Heart left ventricle (tissue), 16 donors: ENCODE data around the gene PTGR3. TPM values are rescaled to one million over a fixed set of nuclear protein-coding genes. Genes with fewer than 3 reads are reported as not detected.

Experiments used
- ATAC-seq, 4 donors: fragments of 200-7000 bp; cut with Tn5 transposase; one replicate each; pipeline ENCODE4 v1.9.1; 2020 to 2022; ENCODE audit warnings: moderate library complexity in 4 of 4, mild to moderate bottlenecking in 3 of 4, moderate number of reproducible peaks in 1 of 4
- DNase-seq, 5 donors: peaks; one replicate each; pipeline ENCODE4 v3.0.0-alpha.2; 2020
- H3K27ac ChIP-seq, 12 donors: fragments of 200-600 bp; sonication (generic) in 4 of 12; one replicate each; pipeline versions ENCODE4 v1.5.0 to v1.8.0; 2016 to 2022; ENCODE audit warnings: mild to moderate bottlenecking in 2 of 12
- H3K27me3 ChIP-seq, 9 donors: fragments of 200-600 bp; sonication (generic) in 2 of 9; one replicate each; pipeline versions ENCODE4 v1.5.1 to v1.8.0; 2016 to 2022; ENCODE audit warnings: mild to moderate bottlenecking in 3 of 9
- H3K36me3 ChIP-seq, 9 donors: fragments of 200-600 bp; sonication (generic) in 2 of 9; one replicate each; pipeline versions ENCODE4 v1.5.0 to v1.8.0; 2018 to 2022; ENCODE audit warnings: mild to moderate bottlenecking in 2 of 9
- H3K4me1 ChIP-seq, 12 donors: fragments of 200-600 bp; sonication (generic) in 4 of 12; one replicate each; pipeline versions ENCODE4 v1.5.0 to v1.8.0; 2016 to 2022; ENCODE audit warnings: mild to moderate bottlenecking in 3 of 12
- H3K4me3 ChIP-seq, 12 donors: fragments of 200-600 bp; sonication (generic) in 4 of 12; one replicate each; pipeline versions ENCODE4 v1.5.0 to v1.8.0; 2017 to 2022; ENCODE audit warnings: mild to moderate bottlenecking in 9 of 12, moderate library complexity in 4 of 12
- H3K9me3 ChIP-seq, 12 donors: fragments of 200-600 bp; sonication (generic) in 4 of 12; one replicate each; pipeline versions ENCODE4 v1.5.0 to v1.8.0; 2016 to 2022; ENCODE audit warnings: mild to moderate bottlenecking in 1 of 12
- CTCF ChIP-seq, 12 donors: fragments of 200-600 bp; sonication (generic) in 4 of 12; IDR thresholded peaks; one replicate each; pipeline versions ENCODE4 v1.5.0 to v1.8.0; 2018 to 2022; ENCODE audit warnings: antibody characterized with exemption in 12 of 12, mild to moderate bottlenecking in 5 of 12
- POLR2A ChIP-seq, 2 donors: fragments of 450-650 bp; IDR thresholded peaks; one replicate each; pipeline ENCODE4 v1.6.1; 2017; ENCODE audit warnings: antibody characterized with exemption in 2 of 2, mild to moderate bottlenecking in 2 of 2, moderate library complexity in 2 of 2
- WGBS, 4 donors: extraction: QIAGEN DNeasy Blood & Tissue Kit in 2 of 4; methylation state at CpG; one replicate each; pipeline versions ENCODE4 v1.1.5 to v1.1.7; 2013 to 2018; 5-methylcytosine and 5-hydroxymethylcytosine counted together
- intact Hi-C, 10 donors: fragments of 100-400 bp; cut with DNase I; formaldehyde crosslinking; loops; one replicate each; pipeline versions ENCODE4 v1.11.1 to v1.14.2; 2022
- polyA plus RNA-seq, 2 donors: library from polyadenylated mRNA; stranded (reverse); fragments of 200-250 nt; gene quantifications; one replicate each; pipeline ENCODE4 v1.2.3, GENCODE V29; 2013
- total RNA-seq, 9 donors: library from RNA; depleted of rRNA in 2 of 9; stranded (reverse); fragments of >200 nt in 2 of 9; fragmentation: NEBNext Ultra II Directional in 3 of 9; extraction: Animal tissue kit (Norgen Biotek cat#: 25700) in 3 of 9; gene quantifications; one replicate each; pipeline versions ENCODE4 v1.1.0 to v1.2.4, GENCODE V29; 2016 to 2023
- donor health status: ischemic (EF 13 %, LVEDD 7.1; RV severe dilation, severe dysfunction).
- donor health status: healthy with polysubstance abuse.
- donor health status: DM: no; HTN: yes; CAD: no.
- donor health status: DM: no; HTN: no; CAD: no.
- donor health status: ischemic (EF 25% LVEDD 6.9; RV normal size, moderate dysfunction).
- donor health status: ischemic (EF 25% LVEDD 5.7; RV mildly dilated, moderate dysfunction).
- donor health status: healthy.
- donor health status: DM: yes; HTN: yes; CAD: no.
- donor health status: ischemic (EF 35%, LVEDD 5.7; RV mildly dilated, moderate dysfunction).
- donor health status: nonischemic (EF 11% LVEDD 7.7; RV severe dilation, severe dysfunction).
- donor health status: DM: yes; HTN: yes; CAD: no.
- donor health status: PGD.
- donor health status: ischemic (EF 29% LVEDD 5.4; RV normal size, mild dysfunction).
- donor health status: nonischemic (EF 23%, LVEDD 6.1; RV moderate dilation, normal function).

The PTGR3 gene
- total and polyA plus RNA-seq, 11 donors, result 13.6 to 58.2 (median 49.1) TPM

GRCh38 chr18:75238100-75238499 lies 29.2 kb upstream of the PTGR3 start:
- Histone ChIP-seq H3K4me1 (peaks cover 0 to 33% (median 4%) of the 10 kb centered on the region in 12 donors), H3K36me3 (no peaks in the 10 kb centered on the region), H3K9me3 (peaks cover 0 to 4% (median 0%) of the 10 kb centered on the region in 12 donors), H3K27me3 (no peaks in the 10 kb centered on the region), H3K27ac (no peak overlapping the region), H3K4me3 (no peak overlapping the region)
- WGBS, 4 donors, result 80 to 89% (median 82%) methylated on average over 13 of the region's 13 CpGs
- intact Hi-C loops, result no loop called here
- ATAC-seq (no peak), DNase-seq (no peak)
- TF ChIP-seq POLR2A (IDR thresholded peaks at IDR 0.05), result no peak
- no peak for TF ChIP-seq CTCF (IDR thresholded peaks at IDR 0.05)

GRCh38 chr18:75235896-75236295 lies 27.0 kb upstream of the PTGR3 start:
- intact Hi-C loops, result no loop called here
- WGBS, 4 donors, result 80 to 91% (median 90%) methylated on average over 13 of the region's 13 CpGs

GRCh38 chr18:75234901-75235300 lies 26.0 kb upstream of the PTGR3 start:
- H3K4me1 ChIP-seq, result peaks cover 0 to 36% (median 14%) of the 10 kb centered on the region in 12 donors
- no peaks in the 10 kb centered on the region for H3K9me3 ChIP-seq
- ATAC-seq (no peak), DNase-seq (no peak)
- WGBS, 4 donors, result 93 to 97% (median 96%) methylated on average over 12 of the region's 12 CpGs
- TF ChIP-seq CTCF (IDR thresholded peaks at IDR 0.05), result no peak
- TF ChIP-seq POLR2A (IDR thresholded peaks at IDR 0.05), result no peak
- no peaks in the 10 kb centered on the region for H3K27me3 ChIP-seq
- H3K27ac ChIP-seq, result no peak overlapping the region
- peaks cover 0 to 3% (median 0%) of the 10 kb centered on the region in 9 donors for H3K36me3 ChIP-seq
- no peak overlapping the region for H3K4me3 ChIP-seq
- intact Hi-C loops, result no loop called here

More at GRCh38 chr18:75235896-75236295, 27.0 kb upstream of the PTGR3 start:
- DNase-seq (no peak), ATAC-seq (no peak)
- Histone ChIP-seq H3K36me3 (no peaks in the 10 kb centered on the region), H3K27ac (no peak overlapping the region), H3K27me3 (no peaks in the 10 kb centered on the region), H3K4me1 (peaks cover 0 to 37% (median 9%) of the 10 kb centered on the region in 12 donors), H3K4me3 (no peak overlapping the region), H3K9me3 (no peaks in the 10 kb centered on the region)
- TF ChIP-seq POLR2A (IDR thresholded peaks at IDR 0.05), result no peak
- no peak for TF ChIP-seq CTCF (IDR thresholded peaks at IDR 0.05)

GRCh38 chr18:75231053-75231406 lies 22.1 kb upstream of the PTGR3 start:
- no peaks in the 10 kb centered on the region for H3K27me3 ChIP-seq
- TF ChIP-seq POLR2A (IDR thresholded peaks at IDR 0.05) (no peak), CTCF (IDR thresholded peaks at IDR 0.05) (no peak)
- DNase-seq (no peak), ATAC-seq (peak in 1 of 4 donors; percentile 14)
- H3K36me3 ChIP-seq, result peaks cover 0 to 3% (median 0%) of the 10 kb centered on the region in 9 donors
- H3K4me3 ChIP-seq, result no peak overlapping the region
- intact Hi-C loops, result no loop called here
- H3K4me1 ChIP-seq, result peaks cover 0 to 53% (median 39%) of the 10 kb centered on the region in 12 donors
- WGBS, 4 donors, result 83 to 94% (median 92%) methylated on average over 2 to 5 of the region's 5 CpGs
- peak overlapping the region in 11 of 12 donors; percentile 0 to 77 (median 41) for H3K27ac ChIP-seq
- no peaks in the 10 kb centered on the region for H3K9me3 ChIP-seq
